Endothelial cell (in vitro differentiated cells): ENCODE measurements around the gene EFNA4. TPM values are rescaled to one million over a fixed set of nuclear protein-coding genes. Genes with fewer than 3 reads are reported as not detected.

Experiments
- DNase-seq: peaks from one replicate; pipeline ENCODE4 v3.0.0; 2021; ENCODE audit warnings: low spot score
- H3K27ac Mint-ChIP-seq: one replicate; pipeline ENCODE4 v1.8.0; 2021; ENCODE audit warnings: mixed read lengths, inconsistent platforms; ENCODE audit not compliant: unreplicated experiment
- H3K27me3 Mint-ChIP-seq: one replicate; pipeline ENCODE4 v1.8.0; 2021; ENCODE audit warnings: mild to moderate bottlenecking, moderate library complexity, mixed read lengths, inconsistent platforms; ENCODE audit not compliant: unreplicated experiment
- H3K36me3 Mint-ChIP-seq: one replicate; pipeline ENCODE4 v1.8.0; 2021; ENCODE audit warnings: mild to moderate bottlenecking, low read depth, mixed read lengths, inconsistent platforms; ENCODE audit not compliant: unreplicated experiment
- H3K4me1 Mint-ChIP-seq: one replicate; pipeline ENCODE4 v1.8.0; 2021; ENCODE audit warnings: mild to moderate bottlenecking, mixed read lengths, inconsistent platforms; ENCODE audit not compliant: unreplicated experiment
- H3K4me3 Mint-ChIP-seq: one replicate; pipeline ENCODE4 v1.8.0; 2021; ENCODE audit warnings: mild to moderate bottlenecking, mixed read lengths, inconsistent platforms; ENCODE audit not compliant: unreplicated experiment
- H3K9me3 Mint-ChIP-seq: one replicate; pipeline ENCODE4 v1.8.0; 2021; ENCODE audit warnings: mixed read lengths, inconsistent platforms; ENCODE audit not compliant: unreplicated experiment
- total RNA-seq: library from RNA; stranded (reverse); fragmentation: NEBNext Ultra II Directional; extraction: Animal tissue kit (Norgen Biotek cat#: 25700); gene quantifications from one replicate; pipeline ENCODE4 v1.2.1, GENCODE V29; 2021; ENCODE audit not compliant: unreplicated experiment
- TF ChIP-seq, protein P1 (sequence below): fragments of 200-600 bp; sonication (generic); IDR thresholded peaks from one replicate; pipeline ENCODE4 v1.5.0; 2021; ENCODE audit warnings: antibody characterized with exemption; ENCODE audit not compliant: unreplicated experiment

EFNA4 gene
- total RNA-seq, 1 donor from 2014 or later, result 25.2 TPM

DNA sequence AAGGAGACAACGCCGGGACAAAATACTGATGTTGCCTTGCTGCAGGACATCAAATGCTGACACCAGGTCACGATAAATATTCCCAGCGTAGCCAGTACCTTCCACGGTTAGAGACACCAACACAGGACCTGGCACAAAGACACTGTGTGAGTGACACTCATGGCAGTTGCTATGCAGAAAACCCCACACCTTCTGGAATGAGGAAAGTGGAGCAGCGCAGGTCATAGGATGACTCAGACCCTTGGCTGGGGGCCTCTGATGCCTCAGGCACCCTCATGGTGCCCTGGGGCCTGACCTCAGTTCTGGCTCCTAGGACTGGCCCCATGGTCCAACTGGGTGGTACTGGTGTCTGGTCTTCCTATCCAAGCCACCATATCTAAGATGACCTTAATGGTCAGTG lies 37.0 kb upstream of the EFNA4 start:
- no peaks in the 10 kb centered on the region for H3K9me3 Mint-ChIP-seq
- TF ChIP-seq, protein P1, sequence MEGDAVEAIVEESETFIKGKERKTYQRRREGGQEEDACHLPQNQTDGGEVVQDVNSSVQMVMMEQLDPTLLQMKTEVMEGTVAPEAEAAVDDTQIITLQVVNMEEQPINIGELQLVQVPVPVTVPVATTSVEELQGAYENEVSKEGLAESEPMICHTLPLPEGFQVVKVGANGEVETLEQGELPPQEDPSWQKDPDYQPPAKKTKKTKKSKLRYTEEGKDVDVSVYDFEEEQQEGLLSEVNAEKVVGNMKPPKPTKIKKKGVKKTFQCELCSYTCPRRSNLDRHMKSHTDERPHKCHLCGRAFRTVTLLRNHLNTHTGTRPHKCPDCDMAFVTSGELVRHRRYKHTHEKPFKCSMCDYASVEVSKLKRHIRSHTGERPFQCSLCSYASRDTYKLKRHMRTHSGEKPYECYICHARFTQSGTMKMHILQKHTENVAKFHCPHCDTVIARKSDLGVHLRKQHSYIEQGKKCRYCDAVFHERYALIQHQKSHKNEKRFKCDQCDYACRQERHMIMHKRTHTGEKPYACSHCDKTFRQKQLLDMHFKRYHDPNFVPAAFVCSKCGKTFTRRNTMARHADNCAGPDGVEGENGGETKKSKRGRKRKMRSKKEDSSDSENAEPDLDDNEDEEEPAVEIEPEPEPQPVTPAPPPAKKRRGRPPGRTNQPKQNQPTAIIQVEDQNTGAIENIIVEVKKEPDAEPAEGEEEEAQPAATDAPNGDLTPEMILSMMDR, result no peak
- H3K4me1 Mint-ChIP-seq, result peaks cover 23% of the 10 kb centered on the region

DNA sequence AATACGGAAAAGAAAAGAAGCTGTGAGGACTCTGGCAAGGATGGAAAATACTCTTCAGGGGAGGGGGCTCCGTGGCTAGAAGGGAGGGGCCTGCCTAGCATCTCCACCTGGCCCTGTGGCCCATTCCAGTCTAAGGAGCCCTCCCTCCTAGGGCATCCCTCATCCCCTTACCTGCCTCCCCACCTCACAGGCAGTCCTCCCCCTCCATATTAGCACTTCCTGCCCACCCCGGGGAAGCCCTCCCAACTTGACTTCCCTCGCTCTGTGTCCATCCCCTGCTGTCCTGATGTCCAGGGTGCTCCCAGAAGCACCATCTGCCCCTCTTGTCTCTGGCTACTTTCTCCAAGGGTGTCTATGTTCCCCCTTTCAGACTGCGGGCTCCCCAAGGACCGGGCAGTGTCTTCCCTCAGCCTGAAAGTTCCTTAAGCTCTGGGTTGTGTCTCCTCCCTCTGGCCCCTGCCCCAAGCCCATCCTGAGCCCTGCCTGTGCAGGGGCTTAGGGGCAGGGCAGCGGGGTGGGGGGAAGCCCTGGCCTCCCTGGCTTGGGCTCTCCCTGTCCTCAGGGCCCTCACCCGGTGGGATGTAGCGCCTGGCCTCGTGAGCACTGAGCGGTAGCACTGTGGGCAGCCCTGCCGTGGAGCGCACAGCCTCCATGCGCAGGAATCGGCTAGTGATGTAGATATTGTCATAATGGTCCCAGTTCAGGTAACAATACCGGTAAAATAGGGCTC lies 33.9 kb upstream of the EFNA4 start:
- Mint-ChIP-seq H3K27ac (no peak overlapping the region), H3K4me1 (peaks cover 14% of the 10 kb centered on the region)

More for the DNA sequence above, 37.0 kb upstream of the EFNA4 start:
- Mint-ChIP-seq H3K27ac (no peak overlapping the region), H3K4me3 (no peak overlapping the region), H3K27me3 (peaks cover 7% of the 10 kb centered on the region), H3K36me3 (peaks cover 4% of the 10 kb centered on the region)
- DNase-seq, result no peak

DNA sequence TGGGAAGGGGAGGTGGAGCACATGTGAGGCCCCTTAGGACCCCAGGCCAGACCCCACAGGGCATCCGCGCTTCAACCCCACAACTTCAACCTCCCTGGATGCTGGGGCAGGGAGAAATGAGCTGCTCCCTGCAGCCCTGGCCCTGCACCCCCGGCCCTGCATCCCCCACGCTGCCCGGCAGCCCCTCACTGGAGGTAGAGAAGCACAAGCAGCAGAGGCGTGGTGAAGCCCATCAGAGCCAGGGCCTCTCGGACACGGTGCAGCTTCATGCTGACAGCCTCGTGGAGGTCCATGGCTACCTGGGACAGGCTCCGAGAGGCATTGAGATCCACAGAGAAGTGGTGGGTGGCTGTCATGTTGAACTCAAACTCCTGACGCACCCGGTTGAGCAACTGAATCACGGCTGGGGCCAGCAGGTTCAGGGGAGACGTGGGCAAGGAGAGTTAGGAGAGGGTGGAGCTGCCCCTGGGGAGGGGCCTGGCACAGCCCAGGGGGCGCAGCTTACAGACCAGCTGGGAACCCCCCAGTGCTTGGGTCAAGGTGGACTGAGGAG lies 33.2 kb upstream of the EFNA4 start:
- Mint-ChIP-seq H3K9me3 (no peaks in the 10 kb centered on the region), H3K4me3 (no peak overlapping the region), H3K36me3 (peaks cover 8% of the 10 kb centered on the region), H3K27ac (no peak overlapping the region), H3K4me1 (peaks cover 17% of the 10 kb centered on the region), H3K27me3 (peaks cover 15% of the 10 kb centered on the region)
- no peak for DNase-seq
- TF ChIP-seq, protein P1, result no peak

More for the DNA sequence above, 33.9 kb upstream of the EFNA4 start:
- Mint-ChIP-seq H3K9me3 (no peaks in the 10 kb centered on the region), H3K27me3 (peaks cover 13% of the 10 kb centered on the region), H3K4me3 (no peak overlapping the region), H3K36me3 (peaks cover 5% of the 10 kb centered on the region)
- no peak for DNase-seq
- TF ChIP-seq, protein P1, result no peak

- no peaks in the 10 kb centered on the region for H3K9me3 Mint-ChIP-seq
- H3K36me3 Mint-ChIP-seq, result peaks cover 8% of the 10 kb centered on the region
- H3K4me3 Mint-ChIP-seq, result no peak overlapping the region
- TF ChIP-seq, protein P1, result no peak
- peaks cover 21% of the 10 kb centered on the region for H3K4me1 Mint-ChIP-seq
- H3K27ac Mint-ChIP-seq, result no peak overlapping the region
- H3K27me3 Mint-ChIP-seq, result peaks cover 15% of the 10 kb centered on the region
- DNase-seq, result no peak
Observed at GRCh38 chr1:155030899-155031298, 32.6 kb upstream of the EFNA4 start.

DNA sequence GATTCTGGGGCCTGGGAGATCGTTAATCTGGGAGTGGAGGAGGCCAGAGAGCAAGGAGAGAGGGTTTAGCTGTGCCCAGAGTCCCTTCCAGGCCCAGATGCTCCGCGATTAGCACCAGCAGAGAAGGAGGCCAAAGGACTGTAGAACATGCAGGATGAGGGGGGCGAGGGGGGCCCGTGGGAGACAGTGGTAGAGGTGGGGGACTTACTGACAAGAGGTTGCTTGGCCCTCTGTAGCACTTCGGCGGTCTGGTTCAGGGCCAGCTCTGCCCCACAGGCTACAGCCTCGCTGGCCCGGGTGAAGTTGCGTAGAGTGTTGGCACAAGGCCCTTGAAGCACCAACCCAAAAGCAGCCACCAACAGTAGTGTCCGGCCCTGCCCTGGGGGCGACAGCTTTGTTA lies 30.7 kb upstream of the EFNA4 start:
- H3K4me3 Mint-ChIP-seq, result no peak overlapping the region
- H3K36me3 Mint-ChIP-seq, result peaks cover 8% of the 10 kb centered on the region
- no peak overlapping the region for H3K27ac Mint-ChIP-seq
- no peak for DNase-seq
- no peaks in the 10 kb centered on the region for H3K9me3 Mint-ChIP-seq
- TF ChIP-seq, protein P1, result no peak
- peaks cover 16% of the 10 kb centered on the region for H3K27me3 Mint-ChIP-seq
- H3K4me1 Mint-ChIP-seq, result peaks cover 41% of the 10 kb centered on the region
